ENCODE results near the gene DRAP1. TPM values are rescaled to one million over a fixed set of nuclear protein-coding genes. Genes with fewer than 3 reads are reported as not detected.

Gene DRAP1
- total and polyA plus RNA-seq, 9 of the 15 experiments (the other 6 are each of a cell fraction or from before 2014, with no cell fraction given) = 9.6 to 200 (median 92.9) TPM

DNA sequence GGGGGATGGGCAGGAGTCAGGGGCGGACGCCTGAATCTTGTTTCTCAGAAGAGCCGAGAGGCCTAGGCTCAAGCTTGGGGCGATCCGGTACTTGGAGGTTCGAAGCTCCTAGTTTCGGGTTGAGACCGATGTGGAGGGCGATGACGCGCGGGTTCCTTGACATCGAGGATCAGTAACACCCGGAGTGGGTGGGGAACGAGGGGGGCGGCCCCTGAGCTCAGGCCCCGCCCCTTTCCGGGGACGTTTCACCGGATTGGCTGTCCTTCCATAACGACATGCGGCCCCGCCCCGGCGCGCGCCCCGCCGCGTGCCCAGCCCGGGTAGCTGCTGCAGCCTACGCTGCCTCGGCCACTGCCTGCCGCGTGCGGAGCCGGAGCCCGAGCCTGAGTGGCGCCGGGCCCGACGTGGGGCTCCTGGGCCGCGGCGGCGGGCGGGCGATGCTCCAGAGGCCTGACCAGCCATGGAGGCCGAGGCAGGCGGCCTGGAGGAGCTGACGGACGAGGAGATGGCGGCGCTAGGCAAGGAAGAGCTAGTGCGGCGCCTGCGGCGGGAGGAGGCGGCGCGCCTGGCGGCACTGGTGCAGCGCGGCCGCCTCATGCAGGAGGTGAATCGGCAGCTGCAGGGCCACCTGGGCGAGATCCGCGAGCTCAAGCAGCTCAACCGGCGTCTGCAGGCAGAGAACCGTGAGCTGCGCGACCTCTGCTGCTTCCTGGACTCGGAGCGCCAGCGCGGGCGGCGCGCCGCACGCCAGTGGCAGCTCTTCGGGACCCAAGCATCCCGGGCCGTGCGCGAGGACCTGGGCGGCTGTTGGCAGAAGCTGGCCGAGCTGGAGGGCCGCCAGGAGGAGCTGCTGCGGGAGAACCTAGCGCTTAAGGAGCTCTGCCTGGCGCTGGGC, 28.7 kb upstream of the DRAP1 start, which contains the start of gene CCDC85B (continued):
- TF ChIP-seq, protein P1, sequence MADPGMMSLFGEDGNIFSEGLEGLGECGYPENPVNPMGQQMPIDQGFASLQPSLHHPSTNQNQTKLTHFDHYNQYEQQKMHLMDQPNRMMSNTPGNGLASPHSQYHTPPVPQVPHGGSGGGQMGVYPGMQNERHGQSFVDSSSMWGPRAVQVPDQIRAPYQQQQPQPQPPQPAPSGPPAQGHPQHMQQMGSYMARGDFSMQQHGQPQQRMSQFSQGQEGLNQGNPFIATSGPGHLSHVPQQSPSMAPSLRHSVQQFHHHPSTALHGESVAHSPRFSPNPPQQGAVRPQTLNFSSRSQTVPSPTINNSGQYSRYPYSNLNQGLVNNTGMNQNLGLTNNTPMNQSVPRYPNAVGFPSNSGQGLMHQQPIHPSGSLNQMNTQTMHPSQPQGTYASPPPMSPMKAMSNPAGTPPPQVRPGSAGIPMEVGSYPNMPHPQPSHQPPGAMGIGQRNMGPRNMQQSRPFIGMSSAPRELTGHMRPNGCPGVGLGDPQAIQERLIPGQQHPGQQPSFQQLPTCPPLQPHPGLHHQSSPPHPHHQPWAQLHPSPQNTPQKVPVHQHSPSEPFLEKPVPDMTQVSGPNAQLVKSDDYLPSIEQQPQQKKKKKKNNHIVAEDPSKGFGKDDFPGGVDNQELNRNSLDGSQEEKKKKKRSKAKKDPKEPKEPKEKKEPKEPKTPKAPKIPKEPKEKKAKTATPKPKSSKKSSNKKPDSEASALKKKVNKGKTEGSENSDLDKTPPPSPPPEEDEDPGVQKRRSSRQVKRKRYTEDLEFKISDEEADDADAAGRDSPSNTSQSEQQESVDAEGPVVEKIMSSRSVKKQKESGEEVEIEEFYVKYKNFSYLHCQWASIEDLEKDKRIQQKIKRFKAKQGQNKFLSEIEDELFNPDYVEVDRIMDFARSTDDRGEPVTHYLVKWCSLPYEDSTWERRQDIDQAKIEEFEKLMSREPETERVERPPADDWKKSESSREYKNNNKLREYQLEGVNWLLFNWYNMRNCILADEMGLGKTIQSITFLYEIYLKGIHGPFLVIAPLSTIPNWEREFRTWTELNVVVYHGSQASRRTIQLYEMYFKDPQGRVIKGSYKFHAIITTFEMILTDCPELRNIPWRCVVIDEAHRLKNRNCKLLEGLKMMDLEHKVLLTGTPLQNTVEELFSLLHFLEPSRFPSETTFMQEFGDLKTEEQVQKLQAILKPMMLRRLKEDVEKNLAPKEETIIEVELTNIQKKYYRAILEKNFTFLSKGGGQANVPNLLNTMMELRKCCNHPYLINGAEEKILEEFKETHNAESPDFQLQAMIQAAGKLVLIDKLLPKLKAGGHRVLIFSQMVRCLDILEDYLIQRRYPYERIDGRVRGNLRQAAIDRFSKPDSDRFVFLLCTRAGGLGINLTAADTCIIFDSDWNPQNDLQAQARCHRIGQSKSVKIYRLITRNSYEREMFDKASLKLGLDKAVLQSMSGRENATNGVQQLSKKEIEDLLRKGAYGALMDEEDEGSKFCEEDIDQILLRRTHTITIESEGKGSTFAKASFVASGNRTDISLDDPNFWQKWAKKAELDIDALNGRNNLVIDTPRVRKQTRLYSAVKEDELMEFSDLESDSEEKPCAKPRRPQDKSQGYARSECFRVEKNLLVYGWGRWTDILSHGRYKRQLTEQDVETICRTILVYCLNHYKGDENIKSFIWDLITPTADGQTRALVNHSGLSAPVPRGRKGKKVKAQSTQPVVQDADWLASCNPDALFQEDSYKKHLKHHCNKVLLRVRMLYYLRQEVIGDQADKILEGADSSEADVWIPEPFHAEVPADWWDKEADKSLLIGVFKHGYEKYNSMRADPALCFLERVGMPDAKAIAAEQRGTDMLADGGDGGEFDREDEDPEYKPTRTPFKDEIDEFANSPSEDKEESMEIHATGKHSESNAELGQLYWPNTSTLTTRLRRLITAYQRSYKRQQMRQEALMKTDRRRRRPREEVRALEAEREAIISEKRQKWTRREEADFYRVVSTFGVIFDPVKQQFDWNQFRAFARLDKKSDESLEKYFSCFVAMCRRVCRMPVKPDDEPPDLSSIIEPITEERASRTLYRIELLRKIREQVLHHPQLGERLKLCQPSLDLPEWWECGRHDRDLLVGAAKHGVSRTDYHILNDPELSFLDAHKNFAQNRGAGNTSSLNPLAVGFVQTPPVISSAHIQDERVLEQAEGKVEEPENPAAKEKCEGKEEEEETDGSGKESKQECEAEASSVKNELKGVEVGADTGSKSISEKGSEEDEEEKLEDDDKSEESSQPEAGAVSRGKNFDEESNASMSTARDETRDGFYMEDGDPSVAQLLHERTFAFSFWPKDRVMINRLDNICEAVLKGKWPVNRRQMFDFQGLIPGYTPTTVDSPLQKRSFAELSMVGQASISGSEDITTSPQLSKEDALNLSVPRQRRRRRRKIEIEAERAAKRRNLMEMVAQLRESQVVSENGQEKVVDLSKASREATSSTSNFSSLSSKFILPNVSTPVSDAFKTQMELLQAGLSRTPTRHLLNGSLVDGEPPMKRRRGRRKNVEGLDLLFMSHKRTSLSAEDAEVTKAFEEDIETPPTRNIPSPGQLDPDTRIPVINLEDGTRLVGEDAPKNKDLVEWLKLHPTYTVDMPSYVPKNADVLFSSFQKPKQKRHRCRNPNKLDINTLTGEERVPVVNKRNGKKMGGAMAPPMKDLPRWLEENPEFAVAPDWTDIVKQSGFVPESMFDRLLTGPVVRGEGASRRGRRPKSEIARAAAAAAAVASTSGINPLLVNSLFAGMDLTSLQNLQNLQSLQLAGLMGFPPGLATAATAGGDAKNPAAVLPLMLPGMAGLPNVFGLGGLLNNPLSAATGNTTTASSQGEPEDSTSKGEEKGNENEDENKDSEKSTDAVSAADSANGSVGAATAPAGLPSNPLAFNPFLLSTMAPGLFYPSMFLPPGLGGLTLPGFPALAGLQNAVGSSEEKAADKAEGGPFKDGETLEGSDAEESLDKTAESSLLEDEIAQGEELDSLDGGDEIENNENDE (IDR thresholded peaks at IDR 0.05; ENCODE audit: low read depth, low read length) = peak; percentile 14
- no peak for TF ChIP-seq NFXL1 (CRISPR knock-in tag; IDR thresholded peaks at IDR 0.05)
- peak; percentile 63; the same call in 1 of the 2 replicates for TF ChIP-seq DMBX1 (CRISPR knock-in tag; IDR thresholded peaks at IDR 0.05; ENCODE audit: borderline replicate concordance)
- no peak for TF ChIP-seq SIX5 (IDR thresholded peaks at IDR 0.05; ENCODE audit: borderline replicate concordance in 1 of 2, insufficient read depth in 1 of 2, low read depth in 1 of 2, low read length in 2 of 2)
- TF ChIP-seq, protein P2, sequence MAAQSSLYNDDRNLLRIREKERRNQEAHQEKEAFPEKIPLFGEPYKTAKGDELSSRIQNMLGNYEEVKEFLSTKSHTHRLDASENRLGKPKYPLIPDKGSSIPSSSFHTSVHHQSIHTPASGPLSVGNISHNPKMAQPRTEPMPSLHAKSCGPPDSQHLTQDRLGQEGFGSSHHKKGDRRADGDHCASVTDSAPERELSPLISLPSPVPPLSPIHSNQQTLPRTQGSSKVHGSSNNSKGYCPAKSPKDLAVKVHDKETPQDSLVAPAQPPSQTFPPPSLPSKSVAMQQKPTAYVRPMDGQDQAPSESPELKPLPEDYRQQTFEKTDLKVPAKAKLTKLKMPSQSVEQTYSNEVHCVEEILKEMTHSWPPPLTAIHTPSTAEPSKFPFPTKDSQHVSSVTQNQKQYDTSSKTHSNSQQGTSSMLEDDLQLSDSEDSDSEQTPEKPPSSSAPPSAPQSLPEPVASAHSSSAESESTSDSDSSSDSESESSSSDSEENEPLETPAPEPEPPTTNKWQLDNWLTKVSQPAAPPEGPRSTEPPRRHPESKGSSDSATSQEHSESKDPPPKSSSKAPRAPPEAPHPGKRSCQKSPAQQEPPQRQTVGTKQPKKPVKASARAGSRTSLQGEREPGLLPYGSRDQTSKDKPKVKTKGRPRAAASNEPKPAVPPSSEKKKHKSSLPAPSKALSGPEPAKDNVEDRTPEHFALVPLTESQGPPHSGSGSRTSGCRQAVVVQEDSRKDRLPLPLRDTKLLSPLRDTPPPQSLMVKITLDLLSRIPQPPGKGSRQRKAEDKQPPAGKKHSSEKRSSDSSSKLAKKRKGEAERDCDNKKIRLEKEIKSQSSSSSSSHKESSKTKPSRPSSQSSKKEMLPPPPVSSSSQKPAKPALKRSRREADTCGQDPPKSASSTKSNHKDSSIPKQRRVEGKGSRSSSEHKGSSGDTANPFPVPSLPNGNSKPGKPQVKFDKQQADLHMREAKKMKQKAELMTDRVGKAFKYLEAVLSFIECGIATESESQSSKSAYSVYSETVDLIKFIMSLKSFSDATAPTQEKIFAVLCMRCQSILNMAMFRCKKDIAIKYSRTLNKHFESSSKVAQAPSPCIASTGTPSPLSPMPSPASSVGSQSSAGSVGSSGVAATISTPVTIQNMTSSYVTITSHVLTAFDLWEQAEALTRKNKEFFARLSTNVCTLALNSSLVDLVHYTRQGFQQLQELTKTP (IDR thresholded peaks at IDR 0.05; ENCODE audit: low read depth in 1 of 2, partially characterized antibody in 2 of 2) = no peak
- TF ChIP-seq, protein P3, sequence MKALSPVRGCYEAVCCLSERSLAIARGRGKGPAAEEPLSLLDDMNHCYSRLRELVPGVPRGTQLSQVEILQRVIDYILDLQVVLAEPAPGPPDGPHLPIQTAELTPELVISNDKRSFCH (CRISPR knock-in tag; IDR thresholded peaks at IDR 0.05) = no peak
- TF ChIP-seq, protein P3 (tag; IDR thresholded peaks at IDR 0.05) = peak; percentile 84
- TF ChIP-seq FIP1L1 (IDR thresholded peaks at IDR 0.05; ENCODE audit: low read depth, low read length, poor library complexity, severe bottlenecking) = peak; percentile 100
